NT2/D1 (cell line): ENCODE measurements around the gene TEAD4.

Experiments used
- DNase-seq: peaks from one replicate; pipeline ENCODE4 v3.0.0-alpha.2; 2011; ENCODE audit warnings: low read depth, low spot score
- H3K27me3 ChIP-seq: 2 replicates; pipeline ENCODE4 v1.6.0; 2011; ENCODE audit warnings: mild to moderate bottlenecking; ENCODE audit not compliant: insufficient read length, insufficient read depth
- H3K36me3 ChIP-seq: 2 replicates; pipeline ENCODE4 v1.6.1; 2011; ENCODE audit warnings: mild to moderate bottlenecking, low read length, mixed read lengths; ENCODE audit not compliant: insufficient read depth, insufficient read length
- H3K4me1 ChIP-seq: 2 replicates; pipeline ENCODE4 v1.5.1; 2011; ENCODE audit not compliant: insufficient read depth, insufficient read length
- H3K4me3 ChIP-seq: 2 replicates; pipeline ENCODE4 v1.5.1; 2011; ENCODE audit warnings: low read depth; ENCODE audit not compliant: insufficient read length
- H3K9ac ChIP-seq: 2 replicates; pipeline ENCODE4 v1.6.0; 2011; ENCODE audit warnings: low read depth; ENCODE audit not compliant: insufficient read length
- H3K9me3 ChIP-seq: 2 replicates; pipeline ENCODE4 v1.5.1; 2011; ENCODE audit warnings: mild to moderate bottlenecking, low read length; ENCODE audit not compliant: insufficient read depth
- SUZ12 ChIP-seq: IDR thresholded peaks from 2 replicates; pipeline ENCODE4 v1.6.1; 2011; ENCODE audit not compliant: insufficient read length, insufficient read depth; ENCODE audit errors: extremely low read depth
- YY1 ChIP-seq: IDR thresholded peaks from 2 replicates; pipeline ENCODE4 v1.6.1; 2011; ENCODE audit not compliant: insufficient read length, insufficient read depth
- ZNF274 ChIP-seq: IDR thresholded peaks from 2 replicates; pipeline ENCODE4 v1.6.1; 2011; ENCODE audit warnings: mild to moderate bottlenecking, low read depth, low read length

Gene TEAD4

GRCh38 chr12:3022411-3022810 lies 63.2 kb downstream of the TEAD4 start:
- H3K27me3 ChIP-seq = no peaks in the 10 kb centered on the region
- DNase-seq = no peak
- no peak for TF ChIP-seq ZNF274
- TF ChIP-seq SUZ12 = no peak
- no peak for TF ChIP-seq YY1
- no peaks in the 10 kb centered on the region for H3K4me1 ChIP-seq
- peaks cover 89% of the 10 kb centered on the region for H3K36me3 ChIP-seq
- H3K4me3 ChIP-seq = no peak overlapping the region
- H3K9ac ChIP-seq = no peak overlapping the region
- no peaks in the 10 kb centered on the region for H3K9me3 ChIP-seq

GRCh38 chr12:3022961-3023360 lies 63.8 kb downstream of the TEAD4 start:
- H3K36me3 ChIP-seq = peaks cover 89% of the 10 kb centered on the region
- DNase-seq = no peak
- H3K4me1 ChIP-seq = no peaks in the 10 kb centered on the region
- H3K27me3 ChIP-seq = no peaks in the 10 kb centered on the region
- H3K9ac ChIP-seq = no peak overlapping the region
- no peak for TF ChIP-seq YY1
- TF ChIP-seq SUZ12 = no peak
- no peak for TF ChIP-seq ZNF274
- H3K4me3 ChIP-seq = no peak overlapping the region
- H3K9me3 ChIP-seq = no peaks in the 10 kb centered on the region

- no peak overlapping the region for H3K9ac ChIP-seq
- H3K36me3 ChIP-seq = peaks cover 87% of the 10 kb centered on the region
- H3K27me3 ChIP-seq = no peaks in the 10 kb centered on the region
- H3K4me3 ChIP-seq = no peak overlapping the region
- no peak for DNase-seq
- no peak for TF ChIP-seq SUZ12
- no peak for TF ChIP-seq YY1
- TF ChIP-seq ZNF274 = no peak
- no peaks in the 10 kb centered on the region for H3K9me3 ChIP-seq
- H3K4me1 ChIP-seq = peaks cover 12% of the 10 kb centered on the region
Observed at GRCh38 chr12:3028108-3028507, 68.9 kb downstream of the TEAD4 start.

- peaks cover 93% of the 10 kb centered on the region for H3K36me3 ChIP-seq
- no peaks in the 10 kb centered on the region for H3K9me3 ChIP-seq
- H3K4me3 ChIP-seq = no peak overlapping the region
- H3K27me3 ChIP-seq = no peaks in the 10 kb centered on the region
- H3K9ac ChIP-seq = no peak overlapping the region
- TF ChIP-seq ZNF274 (no peak), YY1 (no peak), SUZ12 (no peak)
- H3K4me1 ChIP-seq = peaks cover 23% of the 10 kb centered on the region
- DNase-seq = no peak
Observed at GRCh38 chr12:3030821-3031429, 71.7 kb downstream of the TEAD4 start.

GRCh38 chr12:3032161-3032560 lies 73.0 kb downstream of the TEAD4 start:
- H3K9me3 ChIP-seq = no peaks in the 10 kb centered on the region
- no peaks in the 10 kb centered on the region for H3K27me3 ChIP-seq
- TF ChIP-seq YY1 = no peak
- no peak overlapping the region for H3K4me3 ChIP-seq
- no peak for DNase-seq
- H3K4me1 ChIP-seq = peaks cover 30% of the 10 kb centered on the region
- no peak overlapping the region for H3K9ac ChIP-seq
- peaks cover 92% of the 10 kb centered on the region for H3K36me3 ChIP-seq

- H3K9me3 ChIP-seq = no peaks in the 10 kb centered on the region
- H3K4me3 ChIP-seq = no peak overlapping the region
- peak overlapping the region; percentile 23 for H3K9ac ChIP-seq
- no peak for TF ChIP-seq ZNF274
- TF ChIP-seq YY1 = no peak
- TF ChIP-seq SUZ12 = no peak
- H3K27me3 ChIP-seq = no peaks in the 10 kb centered on the region
- peaks cover 30% of the 10 kb centered on the region for H3K4me1 ChIP-seq
- H3K36me3 ChIP-seq = peaks cover 92% of the 10 kb centered on the region
- no peak for DNase-seq
Observed at GRCh38 chr12:3032770-3033538, 73.8 kb downstream of the TEAD4 start.

GRCh38 chr12:3033539-3033867 lies 74.3 kb downstream of the TEAD4 start:
- no peak overlapping the region for H3K4me3 ChIP-seq
- TF ChIP-seq ZNF274 = no peak
- TF ChIP-seq YY1 = no peak
- no peak for TF ChIP-seq SUZ12

More at GRCh38 chr12:3033539-3033867, 74.3 kb downstream of the TEAD4 start:
- no peak for DNase-seq
- H3K27me3 ChIP-seq = no peaks in the 10 kb centered on the region
- no peaks in the 10 kb centered on the region for H3K9me3 ChIP-seq
- H3K4me1 ChIP-seq = peaks cover 30% of the 10 kb centered on the region
- H3K9ac ChIP-seq = no peak overlapping the region
- peaks cover 92% of the 10 kb centered on the region for H3K36me3 ChIP-seq
